ENCODE data around the gene KCNA1.

KCNA1 gene

DNA sequence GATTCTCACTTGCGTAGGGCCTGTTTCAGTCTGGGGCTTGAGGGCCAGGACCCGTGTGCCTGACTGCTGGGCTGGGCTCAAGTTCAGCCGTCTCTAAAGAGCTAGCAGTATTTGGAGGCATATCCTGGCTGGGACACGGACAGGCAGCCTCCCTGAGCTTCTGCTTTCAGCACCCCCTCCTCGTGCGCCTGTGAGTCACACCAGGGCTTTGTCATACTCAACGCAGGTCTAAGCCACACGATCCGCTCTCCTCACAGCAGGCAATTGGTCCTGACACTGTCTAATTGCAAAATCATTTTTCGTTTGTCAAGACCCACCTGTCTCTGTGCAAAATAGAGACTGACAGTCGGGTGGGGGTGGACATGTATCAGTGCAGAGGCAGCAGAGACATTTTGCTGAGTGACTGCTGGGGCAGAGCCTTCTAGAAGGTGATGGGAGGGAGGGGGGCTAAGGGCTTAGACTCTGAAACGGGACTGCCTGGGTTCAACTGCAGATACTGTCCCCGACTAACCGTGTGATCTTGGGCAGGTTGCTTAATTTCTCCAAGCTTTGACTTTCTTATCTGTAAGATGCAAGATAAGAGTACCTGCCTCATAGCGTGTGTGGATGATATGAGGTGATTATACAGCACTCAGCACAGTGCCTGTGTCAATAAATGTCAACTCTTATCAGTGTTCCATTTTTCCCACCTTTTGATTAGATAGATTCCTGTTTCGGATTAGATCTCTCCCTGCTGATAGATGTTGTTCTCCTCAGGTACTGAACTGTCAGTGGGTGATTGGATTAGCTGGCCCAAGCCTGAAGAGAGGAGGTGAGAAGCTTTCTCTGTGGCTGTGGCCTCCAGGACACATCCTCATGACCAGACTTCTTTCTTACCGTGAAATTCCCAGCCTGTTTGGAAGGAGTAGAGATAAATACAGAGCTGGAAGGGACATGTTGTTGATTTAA is 53.1 kb downstream of the KCNA1 start:
- H3K4me1 ChIP-seq (ENCODE audit: insufficient read depth, low read length), result peaks cover 10% of the 10 kb centered on the region
- H3K9ac ChIP-seq (ENCODE audit: low read length), result no peak overlapping the region
- H3K27ac ChIP-seq (ENCODE audit: low read depth, low read length), result no peak overlapping the region
- no peaks in the 10 kb centered on the region for H3K27me3 ChIP-seq (ENCODE audit: control insufficient read depth in 1 of 2, insufficient read depth in 2 of 2, low read length in 2 of 2)
- H3K36me3 ChIP-seq (ENCODE audit: insufficient read depth, low read length), result no peaks in the 10 kb centered on the region
- no peak overlapping the region for H3K4me3 ChIP-seq (ENCODE audit: low read depth in 1 of 2, low read length in 2 of 2)
- H3K9me3 ChIP-seq (ENCODE audit: low read length), result no peaks in the 10 kb centered on the region

Data from muscle layer of colon (tissue), 2 donors.